ENCODE results near the gene RABGAP1L. TPM values are rescaled to one million over a fixed set of nuclear protein-coding genes. Genes with fewer than 3 reads are reported as not detected.
"Not testable (repeated sequence)": the region's sequence is repeated elsewhere in the genome, so short reads cannot be mapped to it uniquely, and the experiment has no call there.

The RABGAP1L gene
- total RNA-seq, 1 donor from 2014 or later, result 53.6 TPM

GRCh38 chr1:174785510-174785909, 626.2 kb downstream of the RABGAP1L start:
- intact Hi-C loops (cut with DNase I), result no loop called here
- no peak for DNase-seq
- ATAC-seq (ENCODE audit: poor library complexity), result no peak

DNA sequence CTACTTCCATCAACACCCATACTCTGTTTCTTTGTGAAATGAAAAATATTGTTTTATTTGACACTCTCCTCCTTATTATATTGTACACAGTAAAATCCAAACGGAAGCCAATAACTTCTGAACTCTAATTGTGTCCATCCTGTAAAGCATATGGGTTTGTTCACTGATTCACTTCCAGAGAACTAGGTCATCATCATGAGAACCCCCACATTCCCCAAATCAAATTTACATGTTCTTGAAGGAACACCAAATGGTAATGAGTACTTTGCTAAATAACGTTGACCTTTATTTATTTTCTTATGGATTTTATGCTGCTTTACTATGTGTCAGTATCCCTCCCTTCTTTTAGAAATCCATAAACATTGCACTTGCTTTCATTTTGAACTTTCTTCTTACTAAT, 627.0 kb downstream of the RABGAP1L start:
- ATAC-seq (ENCODE audit: poor library complexity) (no peak), DNase-seq (no peak)
- intact Hi-C loops (cut with DNase I), result no loop called here

DNA sequence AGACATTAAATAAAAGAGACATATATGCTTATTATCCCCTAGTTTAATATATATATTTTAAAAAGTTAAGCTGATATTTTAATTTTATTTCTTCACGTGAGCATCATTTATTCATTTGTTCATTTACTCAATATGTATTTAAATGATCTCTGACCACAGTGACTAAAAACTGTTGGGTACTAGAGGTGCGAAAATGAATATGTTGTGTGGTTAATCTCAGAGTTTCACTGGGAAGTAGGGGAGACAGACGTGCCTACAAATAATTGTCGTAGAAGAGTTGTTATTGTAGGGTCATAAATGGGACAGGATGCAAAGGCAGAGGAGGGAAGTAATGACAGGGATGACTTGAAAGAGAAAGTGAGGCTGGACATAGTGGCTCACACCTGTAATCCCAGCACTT, 627.4 kb downstream of the RABGAP1L start:
- intact Hi-C loops (cut with DNase I), result no loop called here
- DNase-seq, result no peak
- ATAC-seq (ENCODE audit: poor library complexity), result no peak

GRCh38 chr1:174788981-174789380, 629.7 kb downstream of the RABGAP1L start:
- ATAC-seq (ENCODE audit: poor library complexity) (no peak), DNase-seq (no peak)
- intact Hi-C loops (cut with DNase I), result no loop called here

DNA sequence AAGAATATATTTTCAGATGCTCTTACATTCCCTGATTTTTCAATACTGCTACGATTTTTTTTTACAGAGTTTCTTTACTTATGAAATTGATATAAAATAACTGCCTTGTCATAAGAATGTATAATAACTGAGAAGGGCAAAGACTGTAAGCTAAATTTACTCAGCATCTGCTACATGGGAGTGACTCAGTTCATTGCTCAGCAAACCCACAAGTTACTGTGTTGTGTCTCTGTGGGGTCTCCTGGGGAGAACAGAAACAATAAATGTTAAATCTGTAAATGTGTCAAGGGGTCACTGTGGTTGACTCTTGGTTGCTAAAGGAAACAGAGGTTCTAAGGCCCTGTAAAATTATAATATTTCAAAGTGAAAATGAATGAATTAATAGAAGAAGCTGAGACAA, 630.1 kb downstream of the RABGAP1L start:
- DNase-seq, result no peak
- ATAC-seq (ENCODE audit: poor library complexity), result no peak
- intact Hi-C loops (cut with DNase I), result no loop called here

DNA sequence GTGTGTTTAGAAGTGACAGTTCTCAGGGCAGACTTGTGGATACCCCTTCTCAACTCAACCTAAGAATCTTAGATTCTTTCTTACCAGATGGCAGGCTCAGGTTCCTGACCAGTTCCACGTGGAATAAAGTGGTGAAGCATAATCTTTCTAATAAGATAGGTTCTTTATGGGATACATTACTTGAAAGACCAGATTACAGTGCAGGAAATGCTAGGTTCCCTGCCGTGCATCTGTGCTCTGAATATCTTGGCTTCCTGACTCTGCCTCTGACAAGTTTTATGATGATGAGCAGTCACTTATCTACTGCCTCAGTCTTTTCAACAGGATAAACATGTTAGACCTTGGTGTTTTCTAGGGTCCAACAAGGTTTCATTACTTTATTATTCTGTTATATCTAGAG, 632.5 kb downstream of the RABGAP1L start:
- intact Hi-C loops (cut with DNase I), result no loop called here
- DNase-seq (no peak), ATAC-seq (ENCODE audit: poor library complexity) (no peak)

DNA sequence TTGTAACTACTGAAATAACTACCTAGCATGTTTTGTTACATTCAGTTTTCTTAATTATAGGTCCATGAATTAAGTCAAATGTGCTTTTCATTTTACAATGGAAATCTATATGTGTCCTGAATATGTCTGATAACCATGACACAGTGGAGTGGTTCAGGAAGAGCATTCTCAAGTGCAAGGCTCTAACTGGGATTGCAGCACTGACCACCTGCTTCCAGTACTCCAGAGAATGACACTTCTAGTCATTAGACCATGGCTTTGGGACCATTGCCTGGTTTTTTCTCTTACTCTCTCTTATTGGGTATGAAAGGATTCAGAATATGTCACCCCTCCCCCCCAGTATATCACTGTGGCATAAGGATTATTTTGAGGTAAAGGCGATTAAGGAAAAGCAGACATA, 635.5 kb downstream of the RABGAP1L start:
- ATAC-seq (ENCODE audit: poor library complexity), result no peak
- intact Hi-C loops (cut with DNase I), result no loop called here

DNA sequence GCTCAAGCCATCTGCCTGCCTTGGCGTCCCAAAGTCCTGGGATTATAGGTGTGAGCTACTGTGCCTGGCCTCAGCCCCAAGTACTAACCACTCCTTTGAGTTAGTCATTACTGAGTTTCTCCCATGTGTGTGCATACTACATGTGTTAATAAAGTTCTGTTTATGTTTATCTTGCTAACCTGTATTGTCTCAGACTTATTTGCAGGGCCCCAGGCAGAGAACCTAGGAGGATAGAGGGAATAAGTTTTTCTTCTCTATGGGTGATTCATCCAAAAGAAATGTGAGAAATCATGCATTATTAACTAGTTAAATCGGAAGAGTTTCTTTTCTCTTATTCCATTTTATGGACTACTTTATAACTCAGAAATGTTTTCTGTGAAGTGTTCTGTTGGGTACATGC, 636.5 kb downstream of the RABGAP1L start:
- intact Hi-C loops (cut with DNase I), result no loop called here
- ATAC-seq (ENCODE audit: poor library complexity), result no peak
- DNase-seq, result no peak

More for the DNA sequence above, 635.5 kb downstream of the RABGAP1L start:
- no peak for DNase-seq

- ATAC-seq (ENCODE audit: poor library complexity), result no peak
- no peak for DNase-seq
- intact Hi-C loops (cut with DNase I), result no loop called here
Observed at GRCh38 chr1:174797398-174797797, 638.1 kb downstream of the RABGAP1L start.

DNA sequence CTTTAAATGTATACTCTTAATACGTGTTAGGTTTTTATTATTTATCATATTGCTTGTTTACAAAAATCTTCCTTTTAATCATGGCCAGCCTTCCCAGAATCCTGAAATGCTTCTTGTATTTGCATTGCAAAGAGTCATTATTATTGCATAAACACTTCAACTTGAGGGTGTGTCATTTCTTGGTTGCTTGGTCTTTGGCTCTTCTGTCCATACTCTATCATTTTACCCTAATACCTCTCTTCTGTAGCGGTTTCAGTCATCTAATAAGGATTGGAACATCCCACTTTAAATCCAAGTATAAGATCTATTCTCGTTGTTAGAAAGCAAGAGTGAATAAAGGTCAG, 639.8 kb downstream of the RABGAP1L start:
- ATAC-seq (ENCODE audit: poor library complexity) (no peak), DNase-seq (no peak)

GRCh38 chr1:174800216-174800851, 641.0 kb downstream of the RABGAP1L start:
- intact Hi-C loops (cut with DNase I), result no loop called here
- DNase-seq (no peak), ATAC-seq (ENCODE audit: poor library complexity) (peak; percentile 27)

More for the DNA sequence above, 639.8 kb downstream of the RABGAP1L start:
- intact Hi-C loops (cut with DNase I), result no loop called here

DNA sequence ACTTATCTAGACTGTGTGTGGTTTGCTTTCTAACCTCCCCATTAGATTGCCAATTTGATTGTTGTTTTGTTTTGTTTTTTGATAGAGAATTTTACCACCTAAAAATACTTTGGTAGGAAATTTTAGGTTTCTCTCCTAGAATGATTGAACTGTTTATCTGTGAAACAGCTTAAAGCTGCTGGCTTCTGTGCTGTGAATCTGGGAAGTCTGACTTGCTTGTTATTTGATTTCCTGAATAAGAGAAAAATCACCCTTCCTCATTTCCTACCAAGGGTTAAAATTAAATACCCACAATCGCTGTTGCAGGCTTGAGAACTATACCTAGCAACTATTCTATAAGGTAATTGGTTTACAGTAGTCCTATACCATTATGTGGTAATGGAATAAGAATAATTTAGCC, 641.6 kb downstream of the RABGAP1L start:
- DNase-seq (no peak), ATAC-seq (ENCODE audit: poor library complexity) (no peak)
- intact Hi-C loops (cut with DNase I), result no loop called here

GRCh38 chr1:174809755-174810280, 650.5 kb downstream of the RABGAP1L start:
- intact Hi-C loops (cut with DNase I), result no loop called here
- ATAC-seq (ENCODE audit: poor library complexity) (no peak), DNase-seq (no peak)

GRCh38 chr1:174812016-174812415, 652.7 kb downstream of the RABGAP1L start:
- ATAC-seq (ENCODE audit: poor library complexity) (no peak), DNase-seq (no peak)
- intact Hi-C loops (cut with DNase I), result no loop called here

DNA sequence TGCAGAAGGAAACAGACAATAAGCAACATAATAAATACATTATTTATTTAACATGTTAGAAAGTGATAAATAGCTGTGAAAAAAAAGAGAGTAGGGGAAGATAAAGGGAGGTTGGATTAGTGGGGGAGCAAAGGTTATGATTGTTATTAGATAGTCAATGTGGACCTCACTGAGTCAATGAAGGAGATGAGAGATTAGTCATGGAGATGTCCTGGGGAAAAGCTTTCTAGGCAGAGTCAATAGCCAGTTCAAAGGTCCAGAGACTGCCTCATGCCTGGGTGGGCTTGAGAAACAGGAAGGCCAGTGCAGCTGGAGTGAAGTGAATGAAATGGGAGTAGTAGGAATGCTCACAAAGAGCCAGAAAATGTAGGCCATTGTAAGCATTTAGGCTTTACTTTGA, 653.3 kb downstream of the RABGAP1L start:
- DNase-seq, result no peak
- no peak for ATAC-seq (ENCODE audit: poor library complexity)

GRCh38 chr1:174815036-174815435, 655.7 kb downstream of the RABGAP1L start:
- intact Hi-C loops (cut with DNase I), result no loop called here
- ATAC-seq (ENCODE audit: poor library complexity), result no peak
- no peak for DNase-seq

More for the DNA sequence above, 653.3 kb downstream of the RABGAP1L start:
- intact Hi-C loops (cut with DNase I), result no loop called here

GRCh38 chr1:174815474-174815908, 656.2 kb downstream of the RABGAP1L start:
- no peak for DNase-seq
- ATAC-seq (ENCODE audit: poor library complexity), result no peak
- intact Hi-C loops (cut with DNase I), result no loop called here

- ATAC-seq (ENCODE audit: poor library complexity); DNase-seq; intact Hi-C loops (cut with DNase I): not testable (repeated sequence)
Observed at GRCh38 chr1:174816621-174817020, 657.3 kb downstream of the RABGAP1L start.

DNA sequence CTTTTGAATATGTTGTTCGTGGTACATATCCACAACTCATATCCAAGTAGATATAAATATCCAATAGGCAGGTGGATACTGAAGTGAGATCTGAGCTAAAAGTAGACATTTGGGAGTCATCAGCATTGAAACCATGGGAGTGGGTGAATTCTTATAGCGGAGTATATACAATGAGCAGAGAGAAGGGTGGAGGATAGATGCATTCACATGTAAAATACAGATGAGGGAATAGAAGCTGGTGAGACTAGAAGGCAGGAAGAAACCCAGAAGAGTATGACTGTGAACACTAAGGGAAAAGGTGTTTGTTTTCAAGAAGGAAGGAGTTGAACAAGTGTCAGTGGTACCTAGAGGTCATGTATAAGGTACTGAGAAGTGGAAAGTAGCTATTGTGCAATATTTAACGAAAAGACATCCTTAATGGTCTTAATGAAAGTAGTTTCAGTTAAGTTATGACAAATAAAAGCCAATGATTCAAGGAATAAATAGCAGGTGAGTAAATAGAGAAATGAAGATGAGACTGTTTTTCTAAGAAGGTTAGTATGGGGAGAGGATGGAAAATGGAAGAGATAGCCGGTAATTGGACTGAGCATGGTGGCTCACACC, 658.8 kb downstream of the RABGAP1L start:
- intact Hi-C loops (cut with DNase I), result no loop called here
- ATAC-seq (ENCODE audit: poor library complexity), result no peak
- no peak for DNase-seq

GRCh38 chr1:174818951-174819350, 659.6 kb downstream of the RABGAP1L start:
- intact Hi-C loops (cut with DNase I), result no loop called here
- DNase-seq (no peak), ATAC-seq (ENCODE audit: poor library complexity) (peak; percentile 52)
